ENCODE data around the gene GNAI1.

The GNAI1 gene

GRCh38 chr7:80165177-80165576 lies 30.5 kb downstream of the GNAI1 start:
- no peak for DNase-seq

- no peak for DNase-seq
Measured at GRCh38 chr7:80170445-80170844, 35.8 kb downstream of the GNAI1 start.

GRCh38 chr7:80172387-80172786 lies 37.8 kb downstream of the GNAI1 start:
- no peak for DNase-seq

- no peak for DNase-seq
Measured at GRCh38 chr7:80175744-80176143, 41.1 kb downstream of the GNAI1 start.

- no peak for DNase-seq
Measured at GRCh38 chr7:80181411-80181810, 46.8 kb downstream of the GNAI1 start.

- no peak for DNase-seq
Measured at GRCh38 chr7:80182630-80183276, 48.1 kb downstream of the GNAI1 start.

- no peak for DNase-seq
Measured at GRCh38 chr7:80183351-80183750, 48.7 kb downstream of the GNAI1 start.

GRCh38 chr7:80183900-80184685 lies 49.5 kb downstream of the GNAI1 start:
- DNase-seq = no peak

GRCh38 chr7:80184693-80185092 lies 50.1 kb downstream of the GNAI1 start:
- DNase-seq = no peak

- DNase-seq = no peak
Measured at GRCh38 chr7:80185571-80185970, 50.9 kb downstream of the GNAI1 start.

GRCh38 chr7:80186721-80187120 lies 52.1 kb downstream of the GNAI1 start:
- DNase-seq = peak; percentile 64

- DNase-seq = peak; percentile 84
Measured at GRCh38 chr7:80187279-80187678, 52.6 kb downstream of the GNAI1 start.

GRCh38 chr7:80187727-80188126 lies 53.1 kb downstream of the GNAI1 start:
- peak; percentile 74 for DNase-seq

GRCh38 chr7:80189638-80190037 lies 55.0 kb downstream of the GNAI1 start:
- peak; percentile 76 for DNase-seq

GRCh38 chr7:80197627-80198026 lies 63.0 kb downstream of the GNAI1 start:
- peak; percentile 26 for DNase-seq

- DNase-seq = no peak
Measured at GRCh38 chr7:80199051-80199450, 64.4 kb downstream of the GNAI1 start.

GRCh38 chr7:80204454-80204853 lies 69.8 kb downstream of the GNAI1 start:
- no peak for DNase-seq

GRCh38 chr7:80204919-80205318 lies 70.3 kb downstream of the GNAI1 start:
- no peak for DNase-seq

- no peak for DNase-seq
Measured at GRCh38 chr7:80206763-80207162, 72.1 kb downstream of the GNAI1 start.

GRCh38 chr7:80207501-80207900 lies 72.9 kb downstream of the GNAI1 start:
- DNase-seq = no peak

GRCh38 chr7:80208700-80209099 lies 74.1 kb downstream of the GNAI1 start:
- no peak for DNase-seq

GRCh38 chr7:80210400-80210799 lies 75.8 kb downstream of the GNAI1 start:
- DNase-seq = peak; percentile 87

GRCh38 chr7:80213814-80214213 lies 79.2 kb downstream of the GNAI1 start:
- no peak for DNase-seq

GRCh38 chr7:80215734-80216133 lies 81.1 kb downstream of the GNAI1 start:
- no peak for DNase-seq

All from NCI-H69 (cell line).